Gastroesophageal sphincter (tissue), 4 donors: ENCODE measurements around the gene SPSB4. TPM values are rescaled to one million over a fixed set of nuclear protein-coding genes. Genes with fewer than 3 reads are reported as not detected.

Experiments
- ATAC-seq: fragments of 150-250 bp; one replicate; pipeline ENCODE4 v1.9.1; 2016; ENCODE audit warnings: mild to moderate bottlenecking, moderate library complexity
- H3K27ac ChIP-seq, 4 donors: fragments of 200-600 bp; sonication (generic) in 3 of 4; 1 replicate in 3 of 4; 2 replicates in 1 of 4; pipeline ENCODE4 v1.5.1; 2016 to 2019
- H3K27me3 ChIP-seq: fragments of 200-600 bp; sonication (generic); one replicate; pipeline ENCODE4 v1.5.1; 2019
- H3K36me3 ChIP-seq, 2 donors: fragments of 200-600 bp; sonication (generic); one replicate each; pipeline ENCODE4 v1.5.1; 2019; ENCODE audit warnings: control low read depth in 1 of 2
- H3K4me1 ChIP-seq, 3 donors: fragments of 200-600 bp; sonication (generic); 1 replicate in 2 of 3; 2 replicates in 1 of 3; pipeline ENCODE4 v1.5.1; 2016 to 2019; ENCODE audit warnings: control low read depth in 2 of 3
- H3K4me3 ChIP-seq, 2 donors: fragments of 200-600 bp; sonication (generic); one replicate each; pipeline ENCODE4 v1.5.1; 2019; ENCODE audit warnings: mild to moderate bottlenecking in 1 of 2, moderate library complexity in 1 of 2
- H3K9me3 ChIP-seq, 3 donors: fragments of 200-600 bp; sonication (generic); one replicate each; pipeline ENCODE4 v1.5.1; 2017 to 2019; ENCODE audit warnings: control low read depth in 2 of 3
- CTCF ChIP-seq, 4 experiments: fragments of 200-600 bp in 2 of 4; fragments of 450-650 bp in 2 of 4; sonication (generic) in 1 of 4; IDR thresholded peaks; one replicate each; pipeline ENCODE4 v1.5.1; 2017 to 2019; ENCODE audit warnings: antibody characterized with exemption in 4 of 4, mild to moderate bottlenecking in 2 of 4, moderate library complexity in 2 of 4
- EP300 ChIP-seq: sonication (generic); formaldehyde crosslinking; IDR thresholded peaks from one replicate; pipeline ENCODE4 v1.6.1; 2017; ENCODE audit warnings: antibody characterized with exemption, mild to moderate bottlenecking
- POLR2A ChIP-seq, 2 donors: fragments of 450-650 bp; IDR thresholded peaks; one replicate each; pipeline ENCODE4 v1.6.1; 2017; ENCODE audit warnings: antibody characterized with exemption in 2 of 2, mild to moderate bottlenecking in 2 of 2, moderate library complexity in 1 of 2
- POLR2AphosphoS5 ChIP-seq: sonication (generic); formaldehyde crosslinking; IDR thresholded peaks from one replicate; pipeline ENCODE4 v1.6.1; 2017; ENCODE audit warnings: antibody characterized with exemption
- WGBS, 2 donors: methylation state at CpG; one replicate each; pipeline ENCODE4 v1.1.5; 2018; ENCODE audit warnings: low coverage in 1 of 2; 5-methylcytosine and 5-hydroxymethylcytosine counted together
- total RNA-seq, 4 donors: library from RNA; depleted of rRNA; stranded (reverse); fragments of >200 nt; gene quantifications; one replicate each; pipeline ENCODE4 v1.1.0, GENCODE V29; 2016

SPSB4 gene
- total RNA-seq, 4 donors from 2014 or later = 0.22 to 3.4 (median 1.2) TPM

DNA sequence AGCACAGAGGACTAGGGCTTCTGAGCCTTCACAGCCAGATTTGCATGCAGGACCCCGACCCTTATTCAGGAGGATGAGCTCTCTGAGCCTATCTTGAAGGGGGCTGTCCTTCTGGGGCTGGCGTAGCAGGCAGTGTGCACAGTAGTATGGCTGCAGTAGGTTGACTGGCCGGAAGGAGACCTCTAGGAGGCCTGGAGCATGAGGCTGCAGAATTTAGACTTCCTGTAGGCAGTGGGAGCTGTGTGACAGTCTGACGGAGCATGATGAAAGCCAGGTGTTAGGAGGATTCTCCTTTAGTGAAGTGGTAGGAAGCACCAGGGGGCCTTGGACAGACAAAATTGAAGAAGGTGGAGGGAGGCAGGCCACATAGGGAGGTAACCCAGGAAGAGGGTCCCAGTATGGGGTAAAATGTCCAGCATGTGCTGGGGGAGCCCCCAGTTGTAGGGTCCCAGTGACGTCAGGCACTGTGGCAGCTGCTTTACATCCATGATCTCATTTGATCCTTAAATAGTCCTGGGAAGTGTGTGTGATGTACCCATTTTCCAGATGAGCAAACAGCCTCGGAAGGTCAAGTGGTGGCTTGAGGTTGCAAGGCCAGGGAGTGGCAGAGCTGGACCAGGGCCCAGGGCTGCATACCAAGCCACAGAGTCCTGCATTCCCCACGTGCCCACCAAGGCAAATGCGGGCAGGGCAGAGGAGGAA is 36.1 kb downstream of the SPSB4 start:
- no peak for TF ChIP-seq POLR2AphosphoS5
- TF ChIP-seq POLR2A (IDR thresholded peaks at IDR 0.05) = no peak
- no peak for TF ChIP-seq EP300
- TF ChIP-seq CTCF (IDR thresholded peaks at IDR 0.05) = no peak
- peaks cover 2 to 52% (median 9%) of the 10 kb centered on the region in 3 donors for H3K4me1 ChIP-seq
- ATAC-seq = no peak
- WGBS, 2 donors = 33 to 71% methylated on average over 2 to 4 of the region's 8 CpGs
- no peaks in the 10 kb centered on the region for H3K36me3 ChIP-seq
- H3K27me3 ChIP-seq = no peaks in the 10 kb centered on the region
- H3K4me3 ChIP-seq = no peak overlapping the region
- no peaks in the 10 kb centered on the region for H3K9me3 ChIP-seq
- H3K27ac ChIP-seq = no peak overlapping the region

DNA sequence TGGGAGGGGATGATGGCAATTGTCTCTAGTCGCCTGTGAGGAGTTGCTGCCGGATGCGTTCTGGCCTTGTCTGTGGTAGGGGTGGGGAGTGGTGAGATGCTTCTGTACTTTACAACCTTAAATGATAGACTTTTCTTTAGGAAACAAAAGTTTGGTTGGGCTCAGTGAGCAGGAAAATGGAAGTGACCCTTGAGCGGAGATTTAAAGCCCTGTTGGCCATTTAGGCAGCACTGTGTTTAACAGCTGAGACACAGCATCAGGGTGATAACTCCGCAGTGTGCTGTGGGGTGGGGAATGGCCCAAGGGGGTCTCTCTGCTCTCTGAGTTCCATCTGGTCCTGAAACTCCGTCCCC is 36.6 kb downstream of the SPSB4 start:
- Histone ChIP-seq H3K4me3 (no peak overlapping the region), H3K36me3 (no peaks in the 10 kb centered on the region), H3K9me3 (no peaks in the 10 kb centered on the region), H3K27ac (no peak overlapping the region), H3K27me3 (no peaks in the 10 kb centered on the region), H3K4me1 (peaks cover 2 to 57% (median 9%) of the 10 kb centered on the region in 3 donors)
- TF ChIP-seq CTCF (IDR thresholded peaks at IDR 0.05) (no peak), POLR2AphosphoS5 (no peak), EP300 (no peak), POLR2A (IDR thresholded peaks at IDR 0.05) (no peak)
- 95 to 100% methylated on average over 2 to 3 of the region's 6 CpGs for WGBS, 2 donors
- ATAC-seq = no peak

DNA sequence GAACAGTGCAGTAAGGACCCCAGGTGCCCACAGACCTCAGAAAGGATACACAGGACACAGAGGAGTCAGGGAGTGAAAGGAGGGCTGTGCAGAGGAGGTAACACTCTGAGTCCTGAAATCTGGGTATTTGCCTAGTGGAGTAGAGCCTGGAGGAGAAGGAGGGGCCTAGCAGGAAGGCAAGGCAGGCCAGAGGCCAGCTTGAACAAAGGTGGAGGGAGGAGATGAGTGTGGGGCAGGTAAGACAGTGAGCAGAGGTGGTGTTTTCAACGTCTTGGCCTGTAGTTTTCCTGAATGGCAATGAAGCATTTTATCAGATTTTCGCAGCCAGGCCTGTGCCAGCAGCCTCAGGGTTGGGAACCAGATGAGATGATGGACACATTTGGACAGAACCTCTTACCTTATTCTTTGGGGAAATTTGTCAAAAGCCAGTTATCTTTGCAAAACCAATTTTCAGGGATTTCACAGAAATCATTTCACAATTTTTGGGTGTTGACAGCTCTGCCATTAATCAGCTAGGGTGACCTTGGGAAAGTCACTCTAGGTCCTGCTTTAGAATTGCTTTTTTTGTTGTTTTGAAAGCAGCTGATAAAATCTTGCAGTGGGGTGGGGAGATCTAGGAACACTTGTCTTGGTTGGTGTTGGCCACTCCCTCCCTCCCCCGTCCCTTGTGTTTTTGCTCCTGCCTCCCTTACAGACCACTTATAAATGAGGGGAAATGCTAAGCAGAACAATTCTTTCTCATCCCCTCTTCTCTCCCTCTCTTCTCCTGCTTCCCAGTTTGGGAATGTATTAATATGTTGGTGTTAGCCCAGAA is 38.4 kb downstream of the SPSB4 start:
- no peaks in the 10 kb centered on the region for H3K27me3 ChIP-seq
- no peak overlapping the region for H3K27ac ChIP-seq
- no peaks in the 10 kb centered on the region for H3K9me3 ChIP-seq
- H3K4me1 ChIP-seq = peaks cover 2 to 62% (median 12%) of the 10 kb centered on the region in 3 donors
- no peak for TF ChIP-seq CTCF (IDR thresholded peaks at IDR 0.05)
- no peak for TF ChIP-seq POLR2A (IDR thresholded peaks at IDR 0.05)
- no peak for TF ChIP-seq EP300
- no peak for TF ChIP-seq POLR2AphosphoS5
- no peaks in the 10 kb centered on the region for H3K36me3 ChIP-seq
- 84 to 89% methylated on average over 2 of the region's 3 CpGs for WGBS, 2 donors
- H3K4me3 ChIP-seq = no peak overlapping the region
- ATAC-seq = no peak

DNA sequence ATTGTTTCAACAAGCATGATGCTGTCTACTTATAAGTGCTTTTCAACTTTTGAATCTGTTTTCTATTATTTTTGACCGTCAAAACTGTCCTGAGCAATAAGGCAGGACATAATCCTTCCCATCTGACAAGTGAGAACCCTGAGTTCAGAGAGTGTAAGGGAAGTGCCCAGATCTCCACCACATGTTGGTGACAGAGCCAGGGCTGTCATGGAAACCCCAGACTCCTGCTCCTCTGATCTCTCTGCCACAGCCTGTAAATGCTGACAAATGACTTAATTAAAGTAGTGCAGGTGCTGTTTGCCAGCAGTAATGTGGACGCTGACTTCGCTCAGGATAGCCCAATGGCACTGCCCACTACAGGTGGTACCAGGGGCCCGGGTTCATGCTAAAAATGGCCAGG is 40.3 kb downstream of the SPSB4 start:
- H3K36me3 ChIP-seq = no peaks in the 10 kb centered on the region
- no peak for TF ChIP-seq POLR2AphosphoS5
- H3K4me3 ChIP-seq = no peak overlapping the region
- H3K27ac ChIP-seq = no peak overlapping the region
- peaks cover 6 to 63% (median 25%) of the 10 kb centered on the region in 3 donors for H3K4me1 ChIP-seq
- 30 to 56% methylated on average over 1 of the region's 4 CpGs for WGBS, 2 donors
- no peaks in the 10 kb centered on the region for H3K27me3 ChIP-seq
- ATAC-seq = no peak
- no peaks in the 10 kb centered on the region for H3K9me3 ChIP-seq

DNA sequence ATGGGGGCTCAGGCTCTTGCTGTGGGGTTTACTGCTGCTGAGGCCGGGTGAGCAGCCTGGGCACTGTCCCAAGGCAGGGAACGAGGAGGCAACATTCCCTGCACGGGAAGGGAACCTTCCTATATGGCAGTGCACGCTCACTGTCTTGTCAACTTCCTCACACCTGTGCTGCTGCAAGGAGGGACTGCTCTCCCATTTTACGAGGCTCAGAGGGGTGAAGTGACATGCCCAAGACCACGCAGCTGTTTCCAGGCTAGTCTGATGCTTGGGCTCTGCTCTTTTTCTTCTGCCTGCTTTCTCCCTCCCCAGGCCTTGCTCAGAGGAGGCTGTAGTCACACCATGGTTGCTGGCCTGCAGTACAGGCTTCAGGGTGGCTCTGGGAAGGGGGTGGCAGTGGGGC is 41.5 kb downstream of the SPSB4 start:
- no peak overlapping the region for H3K4me3 ChIP-seq
- H3K27me3 ChIP-seq = no peaks in the 10 kb centered on the region
- ATAC-seq = no peak
- H3K4me1 ChIP-seq = peaks cover 3 to 52% (median 25%) of the 10 kb centered on the region in 3 donors
- no peaks in the 10 kb centered on the region for H3K9me3 ChIP-seq
- no peaks in the 10 kb centered on the region for H3K36me3 ChIP-seq
- H3K27ac ChIP-seq = peak overlapping the region in 1 of 4 donors; percentile 1
- 55 to 90% methylated on average over 3 to 4 of the region's 6 CpGs for WGBS, 2 donors
- TF ChIP-seq CTCF (IDR thresholded peaks at IDR 0.05) (no peak), POLR2AphosphoS5 (no peak), EP300 (no peak), POLR2A (IDR thresholded peaks at IDR 0.05) (no peak)
